Kidney (tissue), 14 donors: Measurements from ENCODE around the gene PIKFYVE. TPM values are rescaled to one million over a fixed set of nuclear protein-coding genes. Genes with fewer than 3 reads are reported as not detected.

Experiments
- DNase-seq, 5 donors: peaks; one replicate each; pipeline ENCODE4 v3.0.0-alpha.2; 2013 to 2020
- FAIRE-seq: peaks from 2 replicates; lab custom pipeline; 2012; peaks lifted over from hg19 to GRCh38; lab: Jason Lieb, UNC
- H3K27ac ChIP-seq, 2 donors: one replicate each; pipeline ENCODE4 v1.7.0; 2013; ENCODE audit warnings: low read depth in 2 of 2, low read length in 2 of 2, inconsistent platforms in 1 of 2
- H3K27me3 ChIP-seq: one replicate; pipeline ENCODE4 v1.7.1; 2013; ENCODE audit warnings: low read length, inconsistent platforms; ENCODE audit not compliant: control insufficient read depth, insufficient read depth
- H3K36me3 ChIP-seq, 3 donors: one replicate each; pipeline versions ENCODE4 v1.7.0 to v1.7.1; 2013; ENCODE audit warnings: low read length in 3 of 3, control low read depth in 1 of 3, inconsistent platforms in 1 of 3; ENCODE audit not compliant: insufficient read depth in 3 of 3, control insufficient read depth in 2 of 3
- H3K4me1 ChIP-seq, 3 donors: one replicate each; pipeline versions ENCODE4 v1.7.0 to v1.7.1; 2013; ENCODE audit warnings: low read length in 3 of 3, inconsistent platforms in 1 of 3, low read depth in 1 of 3; ENCODE audit not compliant: control insufficient read depth in 2 of 3, insufficient read depth in 2 of 3
- H3K4me3 ChIP-seq, 3 donors: one replicate each; pipeline versions ENCODE4 v1.7.0 to v1.8.1; 2013; ENCODE audit warnings: low read length in 3 of 3, control low read depth in 1 of 3, inconsistent platforms in 1 of 3
- H3K9ac ChIP-seq, 3 donors: one replicate each; pipeline versions ENCODE4 v1.7.0 to v1.7.1; 2013; ENCODE audit warnings: low read length in 3 of 3, control low read depth in 1 of 3, inconsistent platforms in 1 of 3
- H3K9me3 ChIP-seq, 3 donors: one replicate each; pipeline versions ENCODE4 v1.7.0 to v1.7.1; 2013; ENCODE audit warnings: low read length in 3 of 3, control low read depth in 1 of 3, inconsistent platforms in 1 of 3; ENCODE audit not compliant: control insufficient read depth in 2 of 3, insufficient read depth in 1 of 3
- intact Hi-C: fragments of 100-400 bp; cut with DNase I; formaldehyde crosslinking; loops from one replicate; pipeline ENCODE4 v1.11.1; 2022
- polyA plus RNA-seq: library from polyadenylated mRNA; stranded (reverse); fragments of 350-450 nt; fragmentation: Illumina TruSeq; extraction: RNeasy Lipid Tissue Mini Kit (QIAGEN cat#74804); gene quantifications from one replicate; pipeline ENCODE4 v1.2.3, GENCODE V29; 2014; ENCODE audit warnings: low read depth, low replicate concordance; ENCODE audit not compliant: insufficient read depth
- total RNA-seq: library from RNA; stranded (reverse); fragmentation: NEBNext Ultra II Directional; extraction: Animal tissue kit (Norgen Biotek cat#: 25700); gene quantifications from one replicate; pipeline ENCODE4 v1.2.1, GENCODE V29; 2021
- TF ChIP-seq, protein P1 (sequence below): IDR thresholded peaks from 3 replicates; pipeline ENCODE4 v1.5.1; 2012; ENCODE audit warnings: mild to moderate bottlenecking, moderate library complexity, borderline replicate concordance; ENCODE audit not compliant: insufficient read depth; ENCODE audit errors: extremely low read depth
- donor health status: control.
- donor health status: control.
- donor health status: control.
- donor health status: control.
- donor health status: control.
- donor health status: DM: yes; HTN: yes; CAD: no.
- donor health status: Normal renal cell carcinoma (clear cell type).

PIKFYVE gene
- total and polyA plus RNA-seq, 2 donors from 2014 or later, result 3.4 to 31.5 TPM

DNA sequence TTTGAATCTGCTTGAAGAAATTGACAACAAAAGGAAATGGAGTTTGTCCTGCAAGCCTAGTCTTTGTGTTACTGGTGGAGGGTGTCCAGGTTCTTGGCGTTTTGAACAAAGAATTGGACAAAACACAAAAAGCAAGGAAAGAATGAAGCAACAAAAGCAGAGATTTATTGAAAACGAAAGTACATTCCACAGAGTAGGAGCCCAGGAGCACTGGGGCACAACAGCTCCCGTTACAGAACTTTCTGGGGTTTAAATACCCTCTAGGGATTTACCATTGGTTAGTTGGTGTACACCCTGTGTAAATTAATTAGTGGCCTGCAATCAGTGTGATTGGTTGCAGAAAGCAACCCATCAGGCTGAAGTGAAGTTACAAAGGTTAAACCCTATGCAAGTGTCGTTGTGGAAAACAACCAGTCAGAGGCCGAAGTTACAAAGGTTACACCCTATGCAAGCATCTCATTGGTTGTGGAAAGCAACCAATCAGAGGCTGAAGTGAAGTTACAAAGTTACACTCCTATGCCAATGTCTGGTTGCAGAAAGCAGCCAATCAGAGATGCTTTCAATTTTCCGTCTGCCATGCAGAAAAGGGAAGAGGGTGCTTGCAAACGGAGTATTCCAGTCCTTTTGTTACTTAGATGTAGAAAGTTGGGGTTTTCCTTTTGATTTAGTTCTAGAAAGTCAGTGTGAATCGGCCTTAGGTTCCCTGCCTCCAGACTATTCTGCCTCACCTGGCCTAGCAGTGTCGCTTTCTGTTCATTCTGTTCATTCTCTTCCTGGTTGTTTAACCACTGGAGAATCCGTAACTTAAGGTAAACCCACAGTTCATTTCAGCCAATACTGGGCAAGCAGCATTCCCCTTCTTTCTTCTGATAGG lies 92.9 kb downstream of the PIKFYVE start:
- no peaks in the 10 kb centered on the region for H3K4me1 ChIP-seq
- FAIRE-seq, result no peak
- H3K27ac ChIP-seq, result no peak overlapping the region
- no peak for DNase-seq
- peaks cover 0 to 11% (median 8%) of the 10 kb centered on the region in 3 donors for H3K36me3 ChIP-seq
- TF ChIP-seq, protein P1, sequence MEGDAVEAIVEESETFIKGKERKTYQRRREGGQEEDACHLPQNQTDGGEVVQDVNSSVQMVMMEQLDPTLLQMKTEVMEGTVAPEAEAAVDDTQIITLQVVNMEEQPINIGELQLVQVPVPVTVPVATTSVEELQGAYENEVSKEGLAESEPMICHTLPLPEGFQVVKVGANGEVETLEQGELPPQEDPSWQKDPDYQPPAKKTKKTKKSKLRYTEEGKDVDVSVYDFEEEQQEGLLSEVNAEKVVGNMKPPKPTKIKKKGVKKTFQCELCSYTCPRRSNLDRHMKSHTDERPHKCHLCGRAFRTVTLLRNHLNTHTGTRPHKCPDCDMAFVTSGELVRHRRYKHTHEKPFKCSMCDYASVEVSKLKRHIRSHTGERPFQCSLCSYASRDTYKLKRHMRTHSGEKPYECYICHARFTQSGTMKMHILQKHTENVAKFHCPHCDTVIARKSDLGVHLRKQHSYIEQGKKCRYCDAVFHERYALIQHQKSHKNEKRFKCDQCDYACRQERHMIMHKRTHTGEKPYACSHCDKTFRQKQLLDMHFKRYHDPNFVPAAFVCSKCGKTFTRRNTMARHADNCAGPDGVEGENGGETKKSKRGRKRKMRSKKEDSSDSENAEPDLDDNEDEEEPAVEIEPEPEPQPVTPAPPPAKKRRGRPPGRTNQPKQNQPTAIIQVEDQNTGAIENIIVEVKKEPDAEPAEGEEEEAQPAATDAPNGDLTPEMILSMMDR, result no peak
- H3K9me3 ChIP-seq, result no peaks in the 10 kb centered on the region
- no peaks in the 10 kb centered on the region for H3K27me3 ChIP-seq
- no peak overlapping the region for H3K4me3 ChIP-seq
- intact Hi-C loops, result no loop called here
- H3K9ac ChIP-seq, result no peak overlapping the region

DNA sequence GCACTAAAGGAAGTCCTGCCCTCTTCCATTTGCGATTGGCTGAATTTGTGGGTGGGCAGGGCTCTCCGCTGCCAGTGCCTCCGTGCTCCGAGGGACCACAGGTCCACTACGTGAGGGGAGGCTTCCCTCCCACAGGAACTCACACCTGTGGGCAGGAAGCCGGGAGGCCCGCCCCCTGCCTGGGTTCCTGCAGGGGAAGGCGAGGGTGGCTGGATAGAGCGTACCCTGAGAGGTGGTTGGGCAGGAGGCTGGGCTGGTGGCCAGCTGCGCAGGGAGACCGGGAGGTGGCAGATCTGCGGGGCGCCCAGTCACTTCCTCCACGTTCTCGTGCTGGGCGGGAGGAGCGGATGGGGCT lies 93.6 kb downstream of the PIKFYVE start:
- intact Hi-C loops, result no loop called here
- peaks cover 0 to 10% (median 4%) of the 10 kb centered on the region in 3 donors for H3K36me3 ChIP-seq
- FAIRE-seq, result no peak

DNA sequence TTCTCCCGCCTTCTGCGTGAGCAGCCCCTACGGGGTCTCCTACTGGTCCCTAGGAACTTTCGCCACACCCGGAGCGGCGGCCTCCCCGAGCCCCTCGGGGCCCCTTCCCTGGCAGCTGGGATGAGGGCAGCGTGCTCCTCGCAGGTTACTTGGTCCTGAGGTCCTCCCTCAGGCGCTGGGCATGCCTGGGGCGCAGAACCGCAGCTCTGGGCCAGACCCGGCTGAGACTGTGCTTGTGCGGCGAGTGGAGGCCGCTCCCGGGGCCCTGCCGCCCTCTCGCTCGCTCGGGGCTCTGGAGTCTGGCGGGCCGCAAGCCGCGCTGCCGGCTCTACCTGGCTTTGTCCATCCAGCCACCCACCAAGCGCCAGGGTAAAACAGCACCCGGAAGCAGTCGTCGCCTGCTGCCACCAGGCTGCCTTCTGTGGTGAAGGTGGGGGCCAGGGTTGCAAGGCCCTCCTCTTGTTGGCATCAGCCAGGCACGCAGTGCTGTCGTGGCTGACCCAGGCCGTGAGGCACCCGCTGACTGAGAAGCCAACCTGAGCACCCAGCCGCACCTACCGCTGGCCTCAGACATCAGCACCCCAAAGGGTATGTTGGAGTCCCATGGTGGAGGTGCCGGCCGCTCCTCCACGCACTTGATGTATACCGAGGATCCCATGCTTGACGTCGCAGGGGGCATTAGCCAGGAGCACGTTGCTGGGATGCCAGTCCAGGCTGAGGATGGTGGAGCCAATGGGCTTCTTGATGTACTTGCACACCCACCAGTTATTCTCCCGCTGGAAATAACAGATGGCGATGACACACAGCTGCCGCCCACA lies 94.4 kb downstream of the PIKFYVE start:
- no peak overlapping the region for H3K4me3 ChIP-seq
- no peaks in the 10 kb centered on the region for H3K4me1 ChIP-seq
- H3K9me3 ChIP-seq, result peaks cover 0 to 5% (median 0%) of the 10 kb centered on the region in 3 donors
- H3K27ac ChIP-seq, result no peak overlapping the region
- FAIRE-seq (no peak), DNase-seq (peak in 1 of 5 donors; percentile 71)
- TF ChIP-seq, protein P1, result no peak
- H3K9ac ChIP-seq, result no peak overlapping the region
- H3K27me3 ChIP-seq, result no peaks in the 10 kb centered on the region
- intact Hi-C loops, result no loop called here
- H3K36me3 ChIP-seq, result peaks cover 0 to 4% (median 0%) of the 10 kb centered on the region in 3 donors

More for the DNA sequence above, 93.6 kb downstream of the PIKFYVE start:
- peak in 2 of 5 donors; percentile 35 to 80 for DNase-seq
- no peak overlapping the region for H3K9ac ChIP-seq
- H3K27me3 ChIP-seq, result no peaks in the 10 kb centered on the region
- no peaks in the 10 kb centered on the region for H3K9me3 ChIP-seq
- H3K27ac ChIP-seq, result no peak overlapping the region
- H3K4me1 ChIP-seq, result no peaks in the 10 kb centered on the region
- TF ChIP-seq, protein P1, result no peak
- H3K4me3 ChIP-seq, result no peak overlapping the region
